Panc1 (cell line): ENCODE measurements around the gene EEF1AKMT2.

Source experiments
- POLR2AphosphoS5 ChIP-seq: IDR thresholded peaks from 2 replicates; pipeline ENCODE4 v1.6.1; 2012; ENCODE audit warnings: mild to moderate bottlenecking, low read depth, low read length, moderate library complexity
- SIN3A ChIP-seq: IDR thresholded peaks from 2 replicates; pipeline ENCODE4 v1.6.1; 2012; ENCODE audit warnings: low read depth, mild to moderate bottlenecking, low read length, moderate library complexity, borderline replicate concordance; ENCODE audit not compliant: insufficient read depth
- TF ChIP-seq, protein P1 (sequence below): fragments of 450-650 bp; IDR thresholded peaks from 2 replicates; pipeline ENCODE4 v1.5.1; 2017; ENCODE audit warnings: mild to moderate bottlenecking
- TF ChIP-seq, protein P2 (sequence below), 2 experiments: IDR thresholded peaks; 2 replicates each; pipeline ENCODE4 v1.6.1; 2011 to 2012; ENCODE audit warnings: low read depth in 2 of 2, control low read depth in 1 of 2, low read length in 1 of 2, mild to moderate bottlenecking in 1 of 2, moderate library complexity in 1 of 2; ENCODE audit not compliant: insufficient read depth in 1 of 2

DNA sequence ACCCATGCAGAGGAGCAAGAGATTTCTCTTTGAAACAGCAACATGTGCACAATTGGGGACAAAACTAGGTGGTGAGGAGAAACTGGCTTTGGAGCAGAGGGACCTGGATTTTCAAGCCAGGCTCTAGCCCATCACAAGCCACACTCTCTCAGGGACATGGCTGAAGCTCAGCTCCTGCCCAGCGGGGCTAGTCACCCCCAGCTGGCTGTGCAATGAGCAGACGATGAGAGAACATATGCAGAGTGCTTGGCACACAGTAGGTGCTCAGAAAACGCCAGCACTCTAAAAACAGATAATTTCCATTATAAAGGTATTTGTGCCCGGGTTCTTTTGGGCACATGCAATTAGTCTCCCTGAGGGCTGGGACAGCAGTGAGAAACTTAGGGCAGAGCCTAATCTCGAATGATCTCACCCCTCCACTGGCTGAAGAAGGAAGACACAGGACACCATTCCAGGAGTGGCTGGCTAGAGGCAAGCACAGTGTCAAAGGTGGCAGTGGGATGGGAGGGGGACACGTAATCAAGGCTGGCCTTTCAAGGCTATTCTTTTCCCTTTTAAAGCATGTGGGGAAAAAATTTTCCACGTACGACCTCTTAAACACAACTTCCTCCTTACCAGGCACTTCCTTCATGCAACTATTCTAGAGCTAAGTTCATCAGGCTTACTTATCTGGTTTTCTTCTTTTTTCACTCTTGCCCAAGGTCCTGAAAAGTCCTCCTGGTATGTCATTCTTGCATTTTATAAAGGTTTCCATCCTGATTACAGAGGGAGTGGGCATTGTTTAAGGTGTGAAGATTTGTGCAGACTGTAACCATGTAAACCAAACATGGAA lies 62.6 kb downstream of the EEF1AKMT2 start:
- TF ChIP-seq, protein P1, sequence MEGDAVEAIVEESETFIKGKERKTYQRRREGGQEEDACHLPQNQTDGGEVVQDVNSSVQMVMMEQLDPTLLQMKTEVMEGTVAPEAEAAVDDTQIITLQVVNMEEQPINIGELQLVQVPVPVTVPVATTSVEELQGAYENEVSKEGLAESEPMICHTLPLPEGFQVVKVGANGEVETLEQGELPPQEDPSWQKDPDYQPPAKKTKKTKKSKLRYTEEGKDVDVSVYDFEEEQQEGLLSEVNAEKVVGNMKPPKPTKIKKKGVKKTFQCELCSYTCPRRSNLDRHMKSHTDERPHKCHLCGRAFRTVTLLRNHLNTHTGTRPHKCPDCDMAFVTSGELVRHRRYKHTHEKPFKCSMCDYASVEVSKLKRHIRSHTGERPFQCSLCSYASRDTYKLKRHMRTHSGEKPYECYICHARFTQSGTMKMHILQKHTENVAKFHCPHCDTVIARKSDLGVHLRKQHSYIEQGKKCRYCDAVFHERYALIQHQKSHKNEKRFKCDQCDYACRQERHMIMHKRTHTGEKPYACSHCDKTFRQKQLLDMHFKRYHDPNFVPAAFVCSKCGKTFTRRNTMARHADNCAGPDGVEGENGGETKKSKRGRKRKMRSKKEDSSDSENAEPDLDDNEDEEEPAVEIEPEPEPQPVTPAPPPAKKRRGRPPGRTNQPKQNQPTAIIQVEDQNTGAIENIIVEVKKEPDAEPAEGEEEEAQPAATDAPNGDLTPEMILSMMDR, result no peak
- TF ChIP-seq, protein P2, sequence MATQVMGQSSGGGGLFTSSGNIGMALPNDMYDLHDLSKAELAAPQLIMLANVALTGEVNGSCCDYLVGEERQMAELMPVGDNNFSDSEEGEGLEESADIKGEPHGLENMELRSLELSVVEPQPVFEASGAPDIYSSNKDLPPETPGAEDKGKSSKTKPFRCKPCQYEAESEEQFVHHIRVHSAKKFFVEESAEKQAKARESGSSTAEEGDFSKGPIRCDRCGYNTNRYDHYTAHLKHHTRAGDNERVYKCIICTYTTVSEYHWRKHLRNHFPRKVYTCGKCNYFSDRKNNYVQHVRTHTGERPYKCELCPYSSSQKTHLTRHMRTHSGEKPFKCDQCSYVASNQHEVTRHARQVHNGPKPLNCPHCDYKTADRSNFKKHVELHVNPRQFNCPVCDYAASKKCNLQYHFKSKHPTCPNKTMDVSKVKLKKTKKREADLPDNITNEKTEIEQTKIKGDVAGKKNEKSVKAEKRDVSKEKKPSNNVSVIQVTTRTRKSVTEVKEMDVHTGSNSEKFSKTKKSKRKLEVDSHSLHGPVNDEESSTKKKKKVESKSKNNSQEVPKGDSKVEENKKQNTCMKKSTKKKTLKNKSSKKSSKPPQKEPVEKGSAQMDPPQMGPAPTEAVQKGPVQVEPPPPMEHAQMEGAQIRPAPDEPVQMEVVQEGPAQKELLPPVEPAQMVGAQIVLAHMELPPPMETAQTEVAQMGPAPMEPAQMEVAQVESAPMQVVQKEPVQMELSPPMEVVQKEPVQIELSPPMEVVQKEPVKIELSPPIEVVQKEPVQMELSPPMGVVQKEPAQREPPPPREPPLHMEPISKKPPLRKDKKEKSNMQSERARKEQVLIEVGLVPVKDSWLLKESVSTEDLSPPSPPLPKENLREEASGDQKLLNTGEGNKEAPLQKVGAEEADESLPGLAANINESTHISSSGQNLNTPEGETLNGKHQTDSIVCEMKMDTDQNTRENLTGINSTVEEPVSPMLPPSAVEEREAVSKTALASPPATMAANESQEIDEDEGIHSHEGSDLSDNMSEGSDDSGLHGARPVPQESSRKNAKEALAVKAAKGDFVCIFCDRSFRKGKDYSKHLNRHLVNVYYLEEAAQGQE (IDR thresholded peaks at IDR 0.05; ENCODE audit: insufficient read depth in 1 of 2, low read depth in 2 of 2, low read length in 1 of 2), result no peak
- no peak for TF ChIP-seq POLR2AphosphoS5
- TF ChIP-seq SIN3A, result no peak
